ENCODE data around the gene USP36. TPM values are rescaled to one million over a fixed set of nuclear protein-coding genes. Genes with fewer than 3 reads are reported as not detected.

Gene USP36
- total RNA-seq, 1 donor from 2014 or later = 58.6 TPM

DNA sequence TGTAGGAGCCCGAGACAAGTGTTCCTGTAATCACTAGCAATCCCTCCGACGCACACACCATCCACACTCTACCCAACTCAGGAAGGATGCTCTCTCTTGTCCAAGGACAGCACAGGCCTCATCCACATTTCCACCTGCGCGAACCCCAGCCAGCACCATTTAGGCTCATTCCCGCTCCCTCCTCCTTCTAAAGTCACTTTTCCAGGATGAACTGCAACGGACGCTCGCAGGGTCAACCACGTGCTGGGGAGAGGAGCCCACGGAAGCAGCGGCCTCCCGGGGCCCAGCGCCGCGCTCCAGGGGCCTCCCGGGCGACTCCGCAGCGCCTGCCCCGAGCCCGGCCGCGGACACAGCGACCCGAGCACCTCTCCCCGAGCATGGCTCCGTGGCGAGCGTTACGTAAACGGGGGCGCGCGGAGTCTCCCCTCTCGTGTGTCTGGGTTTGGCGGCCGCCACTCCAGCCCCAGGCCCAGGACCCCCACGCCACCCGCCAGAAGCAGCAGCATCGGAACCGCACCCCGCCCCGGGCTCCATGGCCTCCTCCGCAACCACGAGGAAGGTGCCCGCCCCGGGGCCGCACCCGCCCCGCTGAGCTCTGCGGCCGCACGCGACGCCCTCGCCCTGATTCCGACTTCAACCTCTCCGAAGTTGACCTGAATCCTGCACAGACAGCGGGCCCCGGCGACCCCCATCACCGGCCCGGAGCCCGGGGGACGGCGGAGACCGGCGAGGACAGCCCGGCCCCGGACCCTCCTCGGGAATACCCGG, 668 bp downstream of the USP36 start:
- peaks cover 25% of the 10 kb centered on the region for H3K4me1 ChIP-seq
- peak overlapping the region; percentile 92 for H3K4me3 ChIP-seq
- peaks cover 36% of the 10 kb centered on the region for H3K36me3 ChIP-seq
- intact Hi-C loops (cut with DNase I) = no loop called here
- no peaks in the 10 kb centered on the region for H3K27me3 ChIP-seq (ENCODE audit: low read depth)
- peak overlapping the region; percentile 100 for H3K27ac ChIP-seq
- DNase-seq = peak; percentile 68
- ATAC-seq = peak; percentile 49 to 55
- no peaks in the 10 kb centered on the region for H3K9me3 ChIP-seq
- TF ChIP-seq, protein P1, sequence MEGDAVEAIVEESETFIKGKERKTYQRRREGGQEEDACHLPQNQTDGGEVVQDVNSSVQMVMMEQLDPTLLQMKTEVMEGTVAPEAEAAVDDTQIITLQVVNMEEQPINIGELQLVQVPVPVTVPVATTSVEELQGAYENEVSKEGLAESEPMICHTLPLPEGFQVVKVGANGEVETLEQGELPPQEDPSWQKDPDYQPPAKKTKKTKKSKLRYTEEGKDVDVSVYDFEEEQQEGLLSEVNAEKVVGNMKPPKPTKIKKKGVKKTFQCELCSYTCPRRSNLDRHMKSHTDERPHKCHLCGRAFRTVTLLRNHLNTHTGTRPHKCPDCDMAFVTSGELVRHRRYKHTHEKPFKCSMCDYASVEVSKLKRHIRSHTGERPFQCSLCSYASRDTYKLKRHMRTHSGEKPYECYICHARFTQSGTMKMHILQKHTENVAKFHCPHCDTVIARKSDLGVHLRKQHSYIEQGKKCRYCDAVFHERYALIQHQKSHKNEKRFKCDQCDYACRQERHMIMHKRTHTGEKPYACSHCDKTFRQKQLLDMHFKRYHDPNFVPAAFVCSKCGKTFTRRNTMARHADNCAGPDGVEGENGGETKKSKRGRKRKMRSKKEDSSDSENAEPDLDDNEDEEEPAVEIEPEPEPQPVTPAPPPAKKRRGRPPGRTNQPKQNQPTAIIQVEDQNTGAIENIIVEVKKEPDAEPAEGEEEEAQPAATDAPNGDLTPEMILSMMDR (IDR thresholded peaks at IDR 0.05) = no peak

DNA sequence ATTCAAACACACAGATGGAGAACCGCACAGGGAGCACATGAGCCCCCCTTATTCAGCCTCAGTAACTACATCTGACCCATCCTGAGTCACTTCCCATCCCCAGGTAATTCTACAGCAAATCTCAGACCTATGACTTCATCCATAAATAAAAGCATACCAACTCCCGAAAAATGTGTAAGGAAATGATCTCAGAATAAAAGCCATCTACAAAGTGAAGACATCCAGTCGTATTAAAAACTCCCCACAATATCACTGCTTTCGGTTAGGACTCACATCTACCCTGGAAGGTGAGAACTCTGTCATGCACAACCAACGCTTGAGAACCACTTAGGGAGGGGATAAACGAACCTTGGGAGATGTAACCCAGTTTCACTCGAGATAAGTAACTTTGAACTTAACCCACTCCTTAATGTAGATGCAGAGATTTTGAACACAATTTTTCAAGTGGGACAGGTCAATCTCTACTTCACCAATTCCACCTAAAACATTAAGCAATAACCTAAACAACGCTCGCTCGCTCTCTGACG, 1.3 kb downstream of the USP36 start:
- intact Hi-C loops (cut with DNase I) = no loop called here

DNA sequence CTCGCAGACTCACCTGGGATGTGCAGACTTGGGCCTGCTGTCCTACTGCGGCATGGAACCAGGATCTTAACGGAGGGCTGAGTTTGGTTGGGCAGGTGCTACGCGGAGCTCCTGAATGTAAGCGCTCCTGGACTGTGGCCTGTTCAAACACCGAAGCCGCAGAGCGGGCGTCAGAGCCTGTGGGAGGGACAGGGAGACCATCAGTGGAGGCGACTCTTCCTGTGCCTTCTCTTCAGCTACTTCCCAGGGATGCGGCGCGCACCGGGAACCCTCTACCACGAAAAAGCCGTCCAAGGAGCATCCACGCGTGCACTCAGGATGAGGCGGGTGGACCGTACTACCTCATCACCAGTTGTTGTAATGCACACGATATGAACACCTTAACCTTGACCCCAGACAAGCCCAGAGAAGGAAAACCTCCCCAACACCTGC, 2.0 kb downstream of the USP36 start:
- Histone ChIP-seq H3K4me1 (peaks cover 25% of the 10 kb centered on the region), H3K27me3 (ENCODE audit: low read depth) (no peaks in the 10 kb centered on the region), H3K4me3 (peak overlapping the region; percentile 92), H3K9me3 (no peaks in the 10 kb centered on the region), H3K27ac (no peak overlapping the region), H3K36me3 (peaks cover 50% of the 10 kb centered on the region)
- intact Hi-C loops (cut with DNase I) = no loop called here
- no peak for ATAC-seq
- DNase-seq = peak; percentile 62
- TF ChIP-seq, protein P1 (IDR thresholded peaks at IDR 0.05) = no peak

More for the DNA sequence above, 1.3 kb downstream of the USP36 start:
- H3K36me3 ChIP-seq = peaks cover 43% of the 10 kb centered on the region
- H3K4me1 ChIP-seq = peaks cover 25% of the 10 kb centered on the region
- no peak for ATAC-seq
- H3K27me3 ChIP-seq (ENCODE audit: low read depth) = no peaks in the 10 kb centered on the region
- peak overlapping the region; percentile 100 for H3K27ac ChIP-seq
- H3K4me3 ChIP-seq = peak overlapping the region; percentile 92
- no peaks in the 10 kb centered on the region for H3K9me3 ChIP-seq
- DNase-seq = no peak
- TF ChIP-seq, protein P1 (IDR thresholded peaks at IDR 0.05) = no peak

DNA sequence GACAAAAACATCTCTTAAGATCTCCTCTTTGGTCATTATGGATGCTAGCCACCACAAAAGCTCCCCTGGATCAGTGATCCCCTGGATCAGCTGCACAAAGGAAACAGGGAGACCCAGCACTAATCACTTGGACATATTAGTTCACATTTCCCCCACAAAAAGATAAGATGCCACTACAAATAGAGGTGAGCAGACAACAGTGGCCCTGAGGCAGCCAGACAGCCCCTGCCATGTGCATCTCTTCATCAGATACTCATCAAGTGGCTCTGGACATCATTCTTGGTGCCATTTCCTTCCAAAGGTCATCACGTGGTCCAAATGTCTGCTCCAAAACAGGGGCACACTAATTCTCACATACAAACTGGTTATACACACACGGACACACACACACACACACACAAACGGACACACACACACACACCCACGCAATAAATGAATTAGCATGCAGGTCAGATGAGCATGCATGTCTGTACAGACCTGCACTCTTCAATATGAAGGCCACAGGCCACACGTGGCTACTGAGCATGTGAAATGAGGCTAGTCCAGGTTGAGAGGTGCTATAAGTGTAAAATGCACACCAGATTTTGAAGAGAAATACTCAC, 4.1 kb downstream of the USP36 start:
- intact Hi-C loops (cut with DNase I) = no loop called here
- H3K27ac ChIP-seq = no peak overlapping the region
- no peak for DNase-seq
- peaks cover 71% of the 10 kb centered on the region for H3K36me3 ChIP-seq
- ATAC-seq = no peak
- no peaks in the 10 kb centered on the region for H3K27me3 ChIP-seq (ENCODE audit: low read depth)
- TF ChIP-seq, protein P1 (IDR thresholded peaks at IDR 0.05) = no peak
- no peaks in the 10 kb centered on the region for H3K9me3 ChIP-seq
- peaks cover 20% of the 10 kb centered on the region for H3K4me1 ChIP-seq
- H3K4me3 ChIP-seq = no peak overlapping the region

DNA sequence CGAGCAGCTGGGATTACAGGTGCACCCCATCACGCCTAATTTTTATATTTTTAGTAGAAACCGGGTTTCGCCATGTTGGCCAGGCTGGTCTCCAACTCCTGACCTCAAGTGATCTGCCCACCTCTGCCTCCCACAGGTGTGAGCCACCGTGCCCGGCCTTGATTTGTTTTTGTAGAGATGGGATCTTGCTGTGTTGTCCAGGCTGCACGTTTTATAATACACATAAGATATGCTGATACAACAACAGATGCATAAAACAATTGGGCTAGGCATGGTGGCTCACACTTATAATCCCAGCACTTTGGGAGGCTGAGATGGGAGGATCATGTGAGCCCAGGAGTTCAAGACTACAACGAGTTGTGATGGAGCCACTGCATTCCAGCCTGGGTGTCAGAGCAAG, 6.0 kb downstream of the USP36 start:
- H3K9me3 ChIP-seq = no peaks in the 10 kb centered on the region
- H3K36me3 ChIP-seq = peaks cover 90% of the 10 kb centered on the region
- no peaks in the 10 kb centered on the region for H3K27me3 ChIP-seq (ENCODE audit: low read depth)
- TF ChIP-seq, protein P1 (IDR thresholded peaks at IDR 0.05) = no peak
- DNase-seq (peak; percentile 18), ATAC-seq (no peak)
- intact Hi-C loops (cut with DNase I) = no loop called here
- no peak overlapping the region for H3K27ac ChIP-seq
- no peak overlapping the region for H3K4me3 ChIP-seq
- H3K4me1 ChIP-seq = peaks cover 14% of the 10 kb centered on the region

Data from lower lobe of right lung (tissue), 2 donors.